Neural progenitor cell (in vitro differentiated cells): ENCODE data around the gene STEAP3.

ENCODE experiments used
- CTCF ChIP-seq: fragments of 200-600 bp; sonication (generic); IDR thresholded peaks from 2 replicates; pipeline ENCODE4 v1.5.1; 2017; ENCODE audit warnings: antibody characterized with exemption, mild to moderate bottlenecking
- EZH2 ChIP-seq: fragments of 200-600 bp; sonication (generic); IDR thresholded peaks from 2 replicates; pipeline ENCODE4 v1.6.1; 2017; ENCODE audit warnings: antibody characterized with exemption, mild to moderate bottlenecking, moderate library complexity
- EZH2phosphoT487 ChIP-seq: fragments of 200-600 bp; sonication (generic); IDR thresholded peaks from 2 replicates; pipeline ENCODE4 v1.6.1; 2017; ENCODE audit warnings: antibody characterized with exemption

- no peak for TF ChIP-seq CTCF
- no peak for TF ChIP-seq EZH2
- TF ChIP-seq EZH2phosphoT487, result no peak
Observed at GRCh38 chr2:119196301-119197125, 27.1 kb upstream of the STEAP3 start.
